Epithelial cell of proximal tubule (primary cell): ENCODE measurements around the gene MNDA. TPM values are rescaled to one million over a fixed set of nuclear protein-coding genes. Genes with fewer than 3 reads are reported as not detected.

Experiments
- DNase-seq: peaks from one replicate; pipeline ENCODE4 v3.0.0-alpha.2; 2011; ENCODE audit warnings: low read depth
- H3K4me3 ChIP-seq: 2 replicates; pipeline ENCODE4 v1.5.1; 2011; ENCODE audit warnings: low read depth, mild to moderate bottlenecking, low read length
- total RNA-seq: library from RNA; depleted of rRNA; stranded (reverse); fragments of >200 nt; gene quantifications from 2 replicates; pipeline ENCODE4 v1.2.3, GENCODE V29; 2015
- TF ChIP-seq, protein P1 (sequence below): conservative IDR thresholded peaks from 2 replicates; pipeline ENCODE4 v1.5.1; 2012; ENCODE audit warnings: low read depth, mild to moderate bottlenecking, low read length

The MNDA gene
- total RNA-seq, 1 donor from 2014 or later: not detected

DNA sequence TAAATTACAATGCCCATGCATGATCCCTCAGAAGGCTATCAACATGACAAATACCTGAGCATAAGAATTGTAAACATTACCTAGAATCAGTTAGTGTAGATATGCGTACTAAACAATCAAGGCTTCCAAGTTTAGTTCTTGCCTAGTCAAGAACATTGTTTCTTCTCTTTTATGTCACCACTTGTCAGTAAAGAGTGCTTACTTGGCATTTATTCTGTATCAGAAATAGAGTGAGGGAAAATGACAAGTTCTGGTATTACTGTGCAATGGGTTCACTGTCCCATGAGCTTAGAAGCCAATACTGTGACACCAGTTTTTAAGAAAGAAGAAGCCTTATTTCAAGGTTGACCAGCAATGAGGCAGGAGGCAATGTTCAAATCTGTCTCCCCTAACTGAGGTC is 27.5 kb upstream of the MNDA start:
- TF ChIP-seq, protein P1, sequence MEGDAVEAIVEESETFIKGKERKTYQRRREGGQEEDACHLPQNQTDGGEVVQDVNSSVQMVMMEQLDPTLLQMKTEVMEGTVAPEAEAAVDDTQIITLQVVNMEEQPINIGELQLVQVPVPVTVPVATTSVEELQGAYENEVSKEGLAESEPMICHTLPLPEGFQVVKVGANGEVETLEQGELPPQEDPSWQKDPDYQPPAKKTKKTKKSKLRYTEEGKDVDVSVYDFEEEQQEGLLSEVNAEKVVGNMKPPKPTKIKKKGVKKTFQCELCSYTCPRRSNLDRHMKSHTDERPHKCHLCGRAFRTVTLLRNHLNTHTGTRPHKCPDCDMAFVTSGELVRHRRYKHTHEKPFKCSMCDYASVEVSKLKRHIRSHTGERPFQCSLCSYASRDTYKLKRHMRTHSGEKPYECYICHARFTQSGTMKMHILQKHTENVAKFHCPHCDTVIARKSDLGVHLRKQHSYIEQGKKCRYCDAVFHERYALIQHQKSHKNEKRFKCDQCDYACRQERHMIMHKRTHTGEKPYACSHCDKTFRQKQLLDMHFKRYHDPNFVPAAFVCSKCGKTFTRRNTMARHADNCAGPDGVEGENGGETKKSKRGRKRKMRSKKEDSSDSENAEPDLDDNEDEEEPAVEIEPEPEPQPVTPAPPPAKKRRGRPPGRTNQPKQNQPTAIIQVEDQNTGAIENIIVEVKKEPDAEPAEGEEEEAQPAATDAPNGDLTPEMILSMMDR: no peak
- H3K4me3 ChIP-seq: no peak overlapping the region
- DNase-seq: no peak

DNA sequence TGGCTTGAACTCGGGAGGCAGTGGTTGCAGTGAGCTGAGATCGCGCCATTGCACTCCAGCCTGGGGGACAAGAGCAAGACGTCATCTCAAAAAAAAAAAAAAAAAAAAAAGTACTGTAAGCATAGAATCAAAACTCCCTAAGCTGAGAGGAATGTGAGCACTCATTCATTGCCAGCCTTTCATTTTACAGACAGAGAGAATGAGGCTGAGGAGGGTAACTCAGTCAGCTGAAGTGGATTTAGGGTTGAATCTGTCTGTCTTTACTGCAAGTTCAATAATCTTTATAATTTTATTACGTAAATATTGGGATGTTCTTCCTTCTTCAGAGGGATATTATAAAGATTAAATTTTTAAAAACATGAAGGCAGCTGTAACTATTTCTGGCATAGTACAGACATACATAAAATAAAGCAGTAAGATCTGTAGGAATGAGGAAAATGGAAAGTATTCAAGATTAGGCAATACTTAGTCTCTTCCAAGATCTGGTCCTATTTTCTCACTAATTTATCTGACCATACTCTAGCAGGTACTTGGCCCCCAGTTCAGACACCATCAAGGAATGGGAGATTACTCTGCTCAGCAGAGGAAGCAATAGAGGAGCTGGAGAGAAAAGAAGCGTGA is 24.1 kb upstream of the MNDA start:
- no peak for DNase-seq
- TF ChIP-seq, protein P1: no peak
- H3K4me3 ChIP-seq: no peak overlapping the region

DNA sequence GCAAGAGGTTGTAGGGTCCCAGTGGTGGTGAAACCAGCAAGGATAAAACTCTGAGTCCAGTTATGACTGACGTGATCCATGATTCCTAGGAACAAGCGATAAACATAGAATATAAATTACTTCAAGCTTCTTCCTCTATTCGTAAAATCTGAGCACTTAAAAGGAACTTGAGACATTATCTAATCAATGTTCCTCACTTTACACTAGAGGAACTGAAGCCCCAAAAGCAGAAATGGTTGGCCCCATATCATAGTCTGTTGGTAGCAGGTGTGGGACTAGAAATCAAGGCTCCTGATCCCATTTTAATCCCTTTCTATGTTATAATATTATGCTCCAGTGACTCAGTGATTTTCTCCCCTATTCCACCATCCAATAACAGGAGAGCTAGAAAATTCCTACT is 21.9 kb upstream of the MNDA start:
- H3K4me3 ChIP-seq: no peak overlapping the region
- no peak for DNase-seq
- TF ChIP-seq, protein P1: no peak

DNA sequence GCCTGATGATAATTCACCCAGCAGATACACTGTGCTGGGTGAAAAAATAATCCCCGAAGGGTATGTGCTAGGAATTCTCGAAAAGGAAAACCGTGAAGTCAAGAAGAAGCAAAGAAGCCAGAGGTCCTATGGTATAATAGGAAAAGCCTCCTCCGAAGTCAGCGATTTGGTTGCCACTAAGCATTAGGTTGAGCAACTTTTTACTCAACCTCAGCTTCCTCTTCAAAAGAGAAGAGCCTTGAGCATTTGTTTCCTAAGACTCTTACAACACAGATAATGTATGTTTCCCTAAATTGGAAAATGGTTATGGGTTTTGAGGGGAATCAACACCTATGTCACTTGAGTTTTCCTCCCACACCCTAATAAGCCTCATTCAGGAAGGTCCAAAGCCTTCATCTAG is 21.3 kb upstream of the MNDA start:
- TF ChIP-seq, protein P1: no peak
- H3K4me3 ChIP-seq: no peak overlapping the region
- DNase-seq: no peak

DNA sequence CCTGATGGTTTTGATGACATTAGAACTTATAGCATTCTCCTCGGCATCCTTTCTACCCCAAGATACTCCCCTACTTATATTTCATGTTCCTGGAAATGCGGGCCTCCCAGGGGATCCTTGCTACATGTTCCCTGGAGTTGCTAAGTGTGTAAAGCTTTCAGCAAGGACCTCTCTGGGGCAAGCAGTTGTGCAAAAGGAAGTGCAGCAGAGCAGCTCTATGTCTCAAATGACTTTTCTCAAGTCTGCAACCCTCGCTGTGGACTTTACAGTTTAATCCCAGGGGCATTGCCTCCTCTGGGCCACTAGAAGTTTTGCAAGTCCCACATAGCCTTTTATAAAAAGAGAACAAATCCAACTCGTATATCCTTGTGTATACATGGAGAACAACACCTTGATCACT is 20.8 kb upstream of the MNDA start:
- TF ChIP-seq, protein P1: no peak
- no peak overlapping the region for H3K4me3 ChIP-seq
- no peak for DNase-seq

DNA sequence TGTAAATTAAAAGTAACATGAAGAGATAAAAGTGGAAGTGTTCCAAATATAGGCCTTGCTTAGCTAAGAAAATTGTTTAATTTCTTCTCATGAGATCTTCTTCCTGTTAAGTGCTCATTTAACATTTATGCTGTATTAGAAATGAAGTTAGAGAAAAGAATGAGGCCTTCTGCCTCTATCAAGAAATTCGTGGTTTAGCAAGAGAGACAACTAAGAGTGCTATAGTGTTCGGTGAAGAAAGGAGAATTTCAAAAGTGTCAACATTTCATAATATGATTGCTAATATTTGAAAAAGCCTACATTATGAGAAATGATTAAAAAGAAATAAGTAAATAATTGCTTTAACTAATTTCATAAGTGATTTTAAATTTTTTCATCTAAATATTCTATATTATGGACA is 18.8 kb upstream of the MNDA start:
- DNase-seq: no peak
- no peak overlapping the region for H3K4me3 ChIP-seq
- TF ChIP-seq, protein P1: no peak

DNA sequence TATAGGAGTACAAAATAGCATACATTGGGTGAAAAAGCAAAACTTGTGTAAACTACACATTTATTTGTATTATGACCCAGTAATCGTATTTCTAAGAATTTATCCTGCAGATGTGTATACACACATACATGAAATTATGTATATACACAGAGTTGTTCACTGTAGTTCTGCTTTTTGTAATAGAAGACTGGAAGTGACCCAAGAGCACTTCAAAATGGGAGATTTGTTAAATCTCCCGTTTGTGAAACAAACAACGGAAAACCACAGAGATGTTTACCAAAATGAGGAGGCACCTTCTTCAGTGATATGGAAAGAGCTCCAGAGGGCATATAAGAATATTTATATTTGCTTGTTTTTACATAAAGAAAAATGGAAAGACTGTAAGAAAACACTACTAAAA is 18.0 kb upstream of the MNDA start:
- TF ChIP-seq, protein P1: no peak
- H3K4me3 ChIP-seq: no peak overlapping the region
- DNase-seq: no peak
